ENCODE measurements around the gene BBS4.
"Not testable (repeated sequence)": the region's sequence is repeated elsewhere in the genome, so short reads cannot be mapped to it uniquely, and the experiment has no call there.

Gene BBS4, protein sequence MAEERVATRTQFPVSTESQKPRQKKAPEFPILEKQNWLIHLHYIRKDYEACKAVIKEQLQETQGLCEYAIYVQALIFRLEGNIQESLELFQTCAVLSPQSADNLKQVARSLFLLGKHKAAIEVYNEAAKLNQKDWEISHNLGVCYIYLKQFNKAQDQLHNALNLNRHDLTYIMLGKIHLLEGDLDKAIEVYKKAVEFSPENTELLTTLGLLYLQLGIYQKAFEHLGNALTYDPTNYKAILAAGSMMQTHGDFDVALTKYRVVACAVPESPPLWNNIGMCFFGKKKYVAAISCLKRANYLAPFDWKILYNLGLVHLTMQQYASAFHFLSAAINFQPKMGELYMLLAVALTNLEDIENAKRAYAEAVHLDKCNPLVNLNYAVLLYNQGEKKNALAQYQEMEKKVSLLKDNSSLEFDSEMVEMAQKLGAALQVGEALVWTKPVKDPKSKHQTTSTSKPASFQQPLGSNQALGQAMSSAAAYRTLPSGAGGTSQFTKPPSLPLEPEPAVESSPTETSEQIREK

DNA sequence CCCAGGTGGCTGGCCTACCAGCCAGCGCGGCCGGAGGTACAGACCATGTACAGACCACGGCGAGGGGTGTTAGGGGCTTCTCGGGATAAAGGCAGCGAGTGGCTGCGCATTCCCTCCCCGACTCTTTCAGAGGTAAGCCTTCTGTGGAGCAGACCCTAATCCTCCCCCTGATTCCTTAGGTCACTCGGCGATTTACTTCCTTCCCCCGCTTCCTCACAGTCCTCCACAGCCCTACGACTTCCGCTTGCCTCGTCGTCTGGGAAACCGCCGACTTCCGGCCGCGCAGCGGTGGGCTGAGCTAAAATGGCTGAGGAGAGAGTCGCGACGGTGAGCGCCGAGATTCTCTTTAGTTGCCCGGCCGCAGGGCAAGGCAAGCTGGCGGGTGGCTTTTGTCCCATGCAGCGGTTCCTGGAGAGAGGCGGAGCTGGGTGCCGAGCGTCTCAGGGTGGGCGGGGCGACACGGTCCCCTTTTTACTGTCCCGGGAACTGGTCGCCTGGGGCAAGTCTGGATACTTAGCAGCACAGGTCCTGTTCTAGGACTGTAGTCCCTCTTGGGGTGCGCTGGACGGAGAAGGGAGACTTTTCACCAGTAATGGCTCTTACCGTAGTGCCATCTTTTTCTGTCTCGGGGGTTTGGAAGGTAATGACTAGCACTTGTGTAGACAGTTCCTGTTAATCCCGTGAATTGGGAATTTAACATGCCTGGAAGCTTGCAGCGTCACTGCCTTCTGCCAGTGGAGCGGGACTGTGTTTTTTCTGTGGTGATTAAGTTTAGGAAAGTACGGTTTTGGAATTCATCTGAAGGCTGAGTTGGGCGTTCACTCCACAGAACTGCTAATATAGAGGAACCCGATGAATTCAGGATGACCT lies at the start of gene BBS4, which contains the start of gene HIGD2B:
Gene BBS4 (plus strand): TSS at position 283 of the 870 bp plus-strand sequence. CDS start 21 bp downstream, at position 304.
Gene HIGD2B (minus strand): TSS at position 258 of the 870 bp plus-strand sequence. CDS start 9,808 bp downstream, outside the sequence.
- DNase-seq (ENCODE audit: low read depth in 2 of 2) = peak; percentile 58 to 65

DNA sequence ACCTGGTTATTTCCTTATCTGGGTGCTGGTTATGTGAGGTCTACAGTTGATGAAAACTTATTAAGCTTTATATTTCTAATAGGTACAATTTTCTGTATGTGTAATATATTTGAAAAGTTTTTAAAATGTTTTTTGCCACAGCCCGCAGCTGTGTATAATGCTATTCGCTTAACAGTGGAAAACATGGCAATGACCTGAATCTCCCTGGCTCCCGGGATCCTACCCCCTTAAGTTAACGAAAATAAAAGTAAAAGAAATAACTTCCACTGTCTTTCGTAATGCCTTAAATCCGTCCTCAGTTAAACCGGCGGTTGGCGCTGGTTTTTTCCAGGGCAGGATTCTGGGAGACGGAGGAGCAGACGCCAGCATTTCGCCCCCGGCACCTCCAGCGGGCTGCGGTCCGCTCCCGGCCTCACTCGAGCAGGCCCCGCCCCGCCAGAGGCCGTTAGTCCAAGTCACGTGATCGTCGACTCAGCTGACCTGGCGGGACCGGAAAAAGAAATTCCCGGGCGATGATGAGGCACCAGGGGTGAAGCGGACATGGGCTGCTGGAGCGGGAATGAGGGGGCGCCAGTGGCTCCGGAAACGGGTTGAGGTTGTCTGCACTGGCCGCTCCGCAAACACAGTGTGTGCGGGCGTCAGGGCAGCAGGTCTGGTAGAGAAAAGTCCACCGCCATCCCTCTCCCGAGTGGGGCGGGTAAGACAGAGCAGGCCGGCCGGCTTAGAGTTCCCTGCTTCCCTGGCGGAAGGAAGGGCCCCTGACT lies 49.3 kb upstream of the BBS4 start:
- peak; percentile 47 to 50 for DNase-seq (ENCODE audit: low read depth in 2 of 2)

DNA sequence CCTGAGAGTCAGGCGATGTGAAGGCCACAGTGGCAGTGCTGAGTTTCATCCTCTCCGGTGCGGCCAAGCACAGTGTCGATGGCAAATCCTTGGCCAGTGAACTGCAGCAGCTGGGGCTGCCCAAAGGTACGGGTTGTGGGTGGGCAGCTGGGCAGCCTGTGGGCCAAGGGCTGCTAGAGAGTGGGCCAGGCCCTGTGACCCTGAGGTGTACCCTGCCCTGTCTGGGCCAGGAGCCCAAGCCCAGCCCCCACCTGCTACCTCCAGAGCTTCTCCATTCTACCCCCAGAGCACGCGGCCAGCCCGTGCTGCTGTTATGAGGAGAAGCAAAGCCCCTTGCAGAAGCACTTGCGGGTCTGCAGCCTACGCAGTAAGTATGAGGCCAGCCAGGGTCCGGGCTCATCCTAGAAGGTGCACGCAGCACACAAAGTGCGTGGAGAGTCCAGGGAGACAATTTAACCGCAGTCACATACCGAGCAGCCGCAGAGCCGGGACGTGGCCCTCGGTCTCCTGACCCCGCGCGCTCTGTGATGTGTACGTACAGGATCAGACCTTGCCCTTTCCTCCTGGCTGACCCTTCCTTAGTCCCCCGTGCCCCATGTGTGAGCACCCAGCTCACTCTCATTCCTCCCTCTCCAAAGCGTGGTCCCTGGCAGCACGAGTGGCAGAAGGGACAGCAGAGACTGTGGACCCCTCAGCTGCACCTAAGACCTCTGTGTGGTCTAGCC lies 46.1 kb upstream of the BBS4 start:
- DNase-seq (ENCODE audit: low read depth in 2 of 2) = not testable (repeated sequence)

DNA sequence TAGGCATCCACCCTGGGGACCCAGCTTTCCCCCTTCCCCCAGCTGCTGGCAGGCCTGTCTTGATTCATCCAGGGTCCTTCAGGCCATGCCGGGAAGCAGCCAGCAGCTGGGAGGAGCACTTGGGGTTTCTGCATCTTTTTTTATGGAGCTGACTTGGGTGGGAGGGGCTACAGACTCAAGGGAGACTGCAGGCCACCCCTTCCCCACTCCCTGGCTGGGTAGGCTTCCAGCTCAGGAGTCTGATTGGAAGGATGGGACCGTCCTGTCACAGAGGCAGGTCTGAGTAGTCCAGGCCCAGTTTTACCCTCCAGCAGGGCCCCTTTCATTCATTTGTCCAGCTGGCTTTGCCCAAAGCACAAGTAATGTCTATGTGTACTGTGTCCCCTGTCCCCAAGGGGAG lies 43.7 kb upstream of the BBS4 start:
- not testable (repeated sequence) for DNase-seq (ENCODE audit: low read depth in 2 of 2)

DNA sequence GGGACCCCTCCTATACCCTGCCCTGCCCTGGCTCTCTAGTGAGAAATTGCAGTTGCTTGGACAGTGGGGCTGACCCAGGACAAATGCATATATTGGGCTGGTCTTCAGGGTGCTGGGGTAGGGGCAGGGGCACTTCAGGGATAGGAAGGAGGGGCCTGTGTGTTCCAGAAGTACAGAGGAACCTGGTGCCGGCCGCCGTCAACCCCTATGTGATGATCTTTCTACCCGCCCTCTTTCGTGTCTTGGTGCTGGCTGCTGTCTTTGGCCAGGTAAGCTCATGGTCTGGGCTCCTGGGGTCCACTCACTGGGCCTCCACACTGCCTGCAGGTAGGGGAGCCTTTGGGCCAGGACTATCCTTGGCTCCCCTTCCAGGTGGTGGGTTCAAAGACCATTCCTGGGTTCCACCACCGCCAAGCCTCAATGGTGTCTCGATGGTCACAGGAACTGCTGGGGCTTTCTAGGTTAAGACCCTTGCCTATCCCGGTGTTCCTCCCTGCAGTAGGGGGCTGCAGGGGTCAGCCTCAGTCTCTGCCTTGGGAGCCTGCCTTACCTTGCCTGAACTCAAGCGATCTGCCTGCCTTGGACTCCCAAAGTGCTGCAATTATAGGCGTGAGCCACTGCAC lies 37.3 kb upstream of the BBS4 start:
- DNase-seq (ENCODE audit: low read depth in 2 of 2) = not testable (repeated sequence)

DNA sequence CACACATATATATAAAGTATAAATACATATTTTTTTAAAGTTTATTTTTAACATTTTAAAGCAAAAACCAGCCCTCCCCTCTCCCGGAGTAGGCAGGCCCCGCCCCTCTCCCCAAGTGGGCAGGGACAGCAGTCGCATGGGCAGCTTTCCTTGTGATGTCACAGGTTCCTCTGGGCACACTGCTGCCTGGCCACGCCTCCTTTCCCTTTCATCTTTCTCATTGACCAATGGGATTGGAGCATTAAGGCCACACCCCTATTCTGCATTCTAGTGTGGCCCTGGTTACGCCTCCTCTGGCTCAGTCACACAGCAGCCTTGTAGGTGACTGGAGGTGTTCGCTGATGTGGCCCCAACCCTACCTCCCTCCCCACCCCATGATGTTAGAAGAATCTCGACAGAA lies 31.6 kb upstream of the BBS4 start, which contains the start of gene GOLGA6B:
Gene GOLGA6B (plus strand): TSS at position 301 of the 400 bp plus-strand sequence. CDS start 41 bp downstream, at position 342.
- not testable (repeated sequence) for DNase-seq (ENCODE audit: low read depth in 2 of 2)

DNA sequence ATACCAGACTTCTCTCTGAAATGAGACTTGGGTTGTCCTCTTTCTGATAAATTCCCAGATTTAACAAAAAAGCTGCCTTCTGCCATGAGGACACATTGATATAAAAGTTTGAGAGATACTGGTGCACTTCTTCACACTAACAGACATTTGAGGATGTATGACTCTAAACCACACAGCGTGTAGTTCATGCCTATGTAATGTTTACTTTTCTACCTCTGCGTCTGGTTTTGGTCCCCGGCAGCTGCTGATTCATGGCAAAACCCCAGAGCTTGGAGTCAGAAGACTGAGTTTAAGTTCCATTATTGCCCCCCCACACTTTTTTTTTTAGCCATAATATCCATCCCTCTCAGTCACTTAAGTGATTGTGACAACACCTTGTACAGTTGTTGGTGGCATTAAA lies 30.0 kb upstream of the BBS4 start:
- not testable (repeated sequence) for DNase-seq (ENCODE audit: low read depth in 2 of 2)

DNA sequence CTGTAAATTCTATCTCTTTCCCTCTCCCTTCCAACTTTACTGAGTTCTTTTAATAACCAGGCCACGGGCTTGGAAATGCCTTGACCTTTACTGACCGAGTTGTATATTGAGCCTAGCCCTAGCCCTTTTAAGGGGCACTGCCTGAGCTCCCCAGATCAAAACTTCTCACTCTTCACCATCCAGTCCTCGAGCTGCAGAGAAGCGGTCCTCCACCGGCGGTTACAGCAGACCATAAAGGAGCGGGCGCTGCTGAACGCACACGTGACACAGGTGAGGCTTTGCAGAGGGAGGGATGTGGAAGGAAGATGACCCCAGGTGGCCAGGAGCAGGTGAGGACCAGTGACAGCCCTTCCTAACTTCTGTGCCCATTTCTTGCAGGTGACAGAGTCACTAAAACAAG lies 24.9 kb upstream of the BBS4 start:
- DNase-seq (ENCODE audit: low read depth in 2 of 2) = not testable (repeated sequence)

DNA sequence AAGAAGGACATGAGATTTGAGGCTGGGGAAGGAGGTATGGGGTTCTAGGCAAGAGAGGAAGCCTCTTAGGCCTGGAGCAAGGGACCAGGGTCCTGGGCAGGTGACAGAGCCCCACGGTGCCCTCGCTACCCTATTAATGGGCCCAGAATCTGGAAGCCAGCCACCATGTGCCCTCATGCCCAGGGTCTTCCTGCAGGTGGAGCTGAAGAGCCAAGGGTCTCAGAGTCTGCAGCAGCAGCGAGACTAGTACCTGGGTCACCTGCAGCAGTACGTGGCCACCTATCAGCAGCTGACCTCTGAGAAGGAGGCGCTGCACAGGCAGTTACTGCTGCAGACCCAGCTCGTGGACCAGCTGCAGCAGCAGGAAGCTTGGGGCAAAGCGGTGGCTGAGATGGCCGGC lies 22.1 kb upstream of the BBS4 start:
- not testable (repeated sequence) for DNase-seq (ENCODE audit: low read depth in 2 of 2)

DNA sequence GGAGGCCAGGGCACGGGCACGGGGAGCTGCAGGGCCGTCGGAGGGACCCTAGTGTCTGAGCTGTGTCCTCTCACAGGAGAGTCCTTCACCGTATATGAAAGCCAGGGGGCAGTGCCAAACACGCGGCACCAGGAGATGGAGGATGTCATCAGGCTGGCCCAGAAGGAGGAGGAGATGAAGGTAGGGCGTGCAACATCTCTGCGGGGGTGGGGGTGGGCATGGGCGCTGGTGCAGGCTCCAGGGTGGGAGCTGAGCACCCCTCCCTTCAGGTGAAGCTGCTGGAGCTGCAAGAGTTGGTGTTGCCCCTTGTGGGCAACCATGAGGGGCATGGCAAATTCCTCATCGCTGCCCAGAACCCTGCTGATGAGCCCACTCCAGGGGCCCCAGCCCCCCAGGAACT lies 20.3 kb upstream of the BBS4 start:
- not testable (repeated sequence) for DNase-seq (ENCODE audit: low read depth in 2 of 2)

DNA sequence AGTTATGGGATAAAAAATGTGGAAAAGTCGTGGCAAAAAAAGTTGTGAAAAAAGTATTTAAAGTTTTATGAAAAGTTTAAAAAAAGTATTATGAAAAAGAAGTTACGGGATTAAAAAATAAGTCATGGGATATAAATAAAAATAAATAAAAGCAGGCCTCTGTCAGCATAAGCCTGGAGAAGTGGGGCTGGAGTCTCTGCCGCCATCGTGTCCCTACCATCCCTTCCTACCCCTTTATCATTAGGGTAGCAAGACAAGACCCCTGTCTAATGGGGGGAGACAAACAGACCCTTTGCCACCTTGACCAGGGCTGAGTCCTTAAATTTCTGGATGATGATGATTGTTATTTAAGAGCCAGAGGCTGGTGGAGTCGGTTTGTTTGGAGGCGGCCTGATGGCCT lies 16.2 kb upstream of the BBS4 start:
- DNase-seq (ENCODE audit: low read depth in 2 of 2) = not testable (repeated sequence)

DNA sequence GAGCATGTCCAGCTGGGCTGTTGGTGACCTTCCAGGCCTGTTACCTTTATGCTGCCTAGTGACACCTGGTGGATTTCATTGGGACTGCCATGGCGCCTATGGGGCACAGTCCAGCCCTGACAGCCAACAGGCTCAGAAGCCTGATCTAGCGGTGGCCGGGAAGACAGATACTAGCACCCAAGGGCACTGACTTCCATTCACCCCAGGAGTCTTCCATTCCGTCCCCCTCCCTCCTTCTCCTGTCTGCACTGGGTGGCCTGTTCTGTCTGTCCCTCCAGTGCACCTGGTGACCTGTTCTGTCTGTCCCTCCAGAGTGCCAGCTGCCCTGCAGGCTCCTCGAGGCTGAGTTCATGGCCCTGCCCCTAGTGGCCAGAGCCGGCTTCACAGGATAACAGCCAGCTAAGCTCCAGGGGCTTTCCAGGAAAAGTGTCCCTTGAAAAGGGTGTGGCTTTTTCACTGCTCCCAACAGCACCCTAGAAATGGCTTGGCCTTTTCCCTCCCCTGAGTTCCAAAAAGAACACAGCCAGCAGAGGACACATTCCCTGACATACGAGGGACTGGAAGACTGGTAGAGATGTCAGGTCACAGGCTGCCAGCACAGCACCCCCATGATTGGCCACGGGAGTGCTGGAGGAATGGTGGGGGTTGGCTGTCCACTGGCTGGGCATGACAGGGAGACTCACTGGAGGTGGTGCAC lies 15.2 kb upstream of the BBS4 start:
- not testable (repeated sequence) for DNase-seq (ENCODE audit: low read depth in 2 of 2)

DNA sequence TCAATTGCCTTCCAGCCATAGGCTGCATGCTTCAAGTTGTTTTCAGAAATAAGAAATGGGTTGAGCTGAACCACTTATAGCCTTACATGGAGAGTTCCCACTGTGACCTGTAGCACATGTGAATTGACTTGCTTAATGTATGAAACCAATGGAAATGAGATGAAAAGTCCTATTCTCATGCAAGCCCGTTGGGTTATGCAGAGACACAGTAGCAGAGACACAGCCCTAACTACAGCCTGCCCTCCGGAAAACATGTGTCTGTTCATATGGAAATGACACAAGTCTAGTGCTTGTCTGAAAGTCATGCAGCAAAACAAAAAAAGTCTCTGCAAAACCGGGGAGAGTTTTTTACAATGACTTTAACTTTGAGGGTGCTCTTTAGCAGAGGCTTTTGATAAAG lies 14.5 kb upstream of the BBS4 start:
- no peak for DNase-seq (ENCODE audit: low read depth in 2 of 2)

DNA sequence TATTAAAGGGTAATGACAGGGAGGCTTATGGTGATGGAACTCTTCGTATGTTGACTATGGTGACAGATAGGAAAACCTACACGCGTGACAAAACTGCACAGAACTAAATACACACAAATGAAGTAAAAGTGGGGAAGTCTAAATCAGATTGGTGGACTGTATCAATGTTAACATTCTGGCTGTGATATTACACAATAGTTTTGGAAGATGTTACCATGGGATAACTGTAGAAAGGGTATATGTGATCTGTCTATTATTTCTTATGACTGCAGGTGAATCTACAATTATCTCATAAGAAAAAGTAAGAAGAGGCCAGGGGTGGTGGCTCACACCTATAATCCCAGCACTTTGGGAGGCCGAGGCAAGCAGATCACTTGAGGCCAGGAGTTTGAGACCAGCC lies 9.2 kb upstream of the BBS4 start:
- DNase-seq (ENCODE audit: low read depth in 2 of 2) = no peak

DNA sequence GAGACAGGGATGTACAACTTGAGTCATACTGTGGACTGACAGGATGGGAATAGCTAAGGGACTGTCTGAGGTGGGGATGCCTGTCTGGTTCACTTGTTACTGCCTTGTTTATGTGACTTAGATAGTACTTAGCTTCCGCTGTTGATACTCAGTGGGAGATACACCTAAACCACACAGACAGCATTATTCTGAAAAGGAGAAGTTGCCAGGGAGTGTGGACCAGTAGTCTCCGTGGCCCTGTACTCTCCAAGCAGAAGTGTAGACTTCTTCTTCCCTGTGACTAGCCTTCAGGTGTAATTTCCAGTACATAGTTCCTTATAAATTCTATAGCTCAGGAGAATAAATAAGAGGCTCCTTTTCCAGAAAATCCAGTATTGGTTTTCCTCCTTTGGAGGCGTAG lies 5.1 kb upstream of the BBS4 start:
- DNase-seq (ENCODE audit: low read depth in 2 of 2) = no peak

DNA sequence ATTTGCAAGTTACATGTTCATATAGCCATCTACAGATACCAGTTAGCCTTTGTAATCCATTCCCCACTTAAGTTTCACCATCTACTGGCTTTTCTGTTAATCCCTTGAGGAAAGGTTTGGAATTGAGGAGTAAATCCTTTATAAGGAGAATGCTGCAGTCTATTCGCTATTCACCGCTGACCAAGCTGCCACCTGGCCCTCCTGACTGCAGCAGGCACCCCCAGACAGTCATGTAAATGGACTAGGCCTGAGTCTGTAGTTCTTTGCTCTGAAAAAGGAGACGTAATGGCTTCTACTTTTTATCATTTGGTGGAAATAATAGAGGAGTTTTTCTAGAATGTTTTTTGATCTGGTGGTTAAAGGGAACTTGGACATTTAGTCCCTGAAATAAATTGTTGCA lies 3.2 kb upstream of the BBS4 start:
- no peak for DNase-seq (ENCODE audit: low read depth in 2 of 2)

DNA sequence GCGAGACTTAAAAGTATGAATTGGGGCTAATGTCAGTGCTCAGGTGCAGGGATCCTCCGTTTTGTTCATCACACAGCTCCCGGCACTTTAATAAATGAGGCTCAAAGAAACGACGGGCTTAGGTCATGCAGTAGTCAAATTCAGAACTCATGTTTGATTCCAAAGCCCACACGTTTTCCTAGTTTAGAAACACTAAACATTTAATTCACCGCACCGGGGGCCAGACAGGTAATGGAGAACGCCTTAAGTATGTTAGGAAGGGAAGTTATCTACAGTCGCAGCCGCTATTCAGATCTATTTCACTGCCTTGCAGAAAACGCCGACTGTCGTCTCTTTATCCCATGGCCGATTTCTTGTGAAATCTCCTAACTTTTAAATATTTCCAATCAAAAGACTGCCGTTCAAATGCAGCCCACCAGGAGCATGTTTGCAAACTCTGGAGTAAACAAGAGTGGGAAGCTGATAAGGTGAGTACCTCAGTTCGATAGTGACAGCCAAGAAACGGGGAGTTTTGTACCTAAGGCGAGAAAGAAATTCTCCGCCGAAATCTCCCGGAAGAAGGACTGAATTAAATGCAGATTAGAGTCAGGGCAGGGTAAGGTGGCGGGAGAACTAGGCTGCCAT lies 594 bp upstream of the BBS4 start:
- DNase-seq (ENCODE audit: low read depth in 2 of 2) = no peak

DNA sequence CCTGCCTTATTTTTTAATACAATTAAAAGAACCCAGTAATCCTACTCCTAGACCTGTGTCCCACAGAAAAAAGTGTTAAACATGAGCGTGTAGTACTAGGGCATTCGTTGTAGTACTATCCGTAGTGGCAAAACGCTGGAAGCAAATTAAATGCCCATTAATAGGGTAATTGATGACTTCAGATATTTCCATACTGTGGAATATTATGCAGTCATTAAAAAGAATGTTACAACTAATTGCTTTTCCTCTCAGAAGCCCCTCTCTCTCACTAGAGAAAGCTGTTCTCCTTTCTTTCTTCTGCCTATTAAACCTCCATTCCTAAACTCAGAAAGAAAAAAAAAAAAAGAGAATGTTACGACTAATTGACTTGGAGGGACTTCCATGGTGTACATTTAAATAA lies 2.7 kb downstream of the BBS4 start:
- DNase-seq (ENCODE audit: low read depth in 2 of 2) = no peak

DNA sequence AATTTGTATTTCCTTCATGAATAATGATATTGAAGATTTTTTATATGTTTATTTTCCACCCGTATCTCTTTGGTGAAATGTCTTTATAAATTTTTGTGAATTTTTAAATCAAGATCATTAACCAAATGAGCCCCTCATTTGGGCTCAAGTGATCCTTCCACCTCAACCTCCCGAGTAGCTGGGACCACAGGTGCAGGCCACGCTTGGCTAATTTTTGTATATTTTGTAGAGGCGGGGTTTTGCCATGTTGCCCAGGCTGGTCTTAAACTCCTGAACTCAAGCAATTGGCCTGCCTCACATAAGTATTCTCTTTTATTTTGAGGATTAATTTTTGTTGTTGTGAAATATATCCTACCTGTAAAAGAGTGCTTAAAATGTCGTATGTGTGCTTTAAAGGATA lies 4.9 kb downstream of the BBS4 start:
- DNase-seq (ENCODE audit: low read depth in 2 of 2) = no peak

Data from fibroblast of skin of left quadriceps (primary cell).